Measurements from ENCODE around the gene SMIM22. TPM values are rescaled to one million over a fixed set of nuclear protein-coding genes. Genes with fewer than 3 reads are reported as not detected.
"Not testable (repeated sequence)": the region's sequence is repeated elsewhere in the genome, so short reads cannot be mapped to it uniquely, and the experiment has no call there.

Gene SMIM22
- total RNA-seq, 2 donors from 2014 or later = 361 to 457 TPM

DNA sequence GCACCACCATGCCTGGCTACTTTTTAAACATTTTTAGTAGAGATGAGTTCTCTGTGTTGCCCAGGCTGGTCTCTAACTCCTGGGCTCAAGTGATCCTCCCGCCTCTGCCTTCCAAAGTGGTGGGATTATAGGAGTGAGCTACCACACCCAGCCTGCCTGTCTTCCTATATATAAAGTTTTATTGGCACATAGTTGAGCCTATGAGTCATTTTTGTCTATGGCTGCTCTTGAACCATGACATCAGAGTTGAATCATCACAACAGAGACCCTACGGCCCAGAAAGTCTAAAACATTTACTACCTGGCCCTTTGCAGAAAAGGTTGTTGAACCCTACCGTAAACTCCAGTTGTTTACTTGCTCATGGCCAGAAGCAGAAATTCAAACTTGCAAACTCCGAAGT is 14.9 kb upstream of the SMIM22 start:
- intact Hi-C loops (cut with DNase I) = no loop called here

DNA sequence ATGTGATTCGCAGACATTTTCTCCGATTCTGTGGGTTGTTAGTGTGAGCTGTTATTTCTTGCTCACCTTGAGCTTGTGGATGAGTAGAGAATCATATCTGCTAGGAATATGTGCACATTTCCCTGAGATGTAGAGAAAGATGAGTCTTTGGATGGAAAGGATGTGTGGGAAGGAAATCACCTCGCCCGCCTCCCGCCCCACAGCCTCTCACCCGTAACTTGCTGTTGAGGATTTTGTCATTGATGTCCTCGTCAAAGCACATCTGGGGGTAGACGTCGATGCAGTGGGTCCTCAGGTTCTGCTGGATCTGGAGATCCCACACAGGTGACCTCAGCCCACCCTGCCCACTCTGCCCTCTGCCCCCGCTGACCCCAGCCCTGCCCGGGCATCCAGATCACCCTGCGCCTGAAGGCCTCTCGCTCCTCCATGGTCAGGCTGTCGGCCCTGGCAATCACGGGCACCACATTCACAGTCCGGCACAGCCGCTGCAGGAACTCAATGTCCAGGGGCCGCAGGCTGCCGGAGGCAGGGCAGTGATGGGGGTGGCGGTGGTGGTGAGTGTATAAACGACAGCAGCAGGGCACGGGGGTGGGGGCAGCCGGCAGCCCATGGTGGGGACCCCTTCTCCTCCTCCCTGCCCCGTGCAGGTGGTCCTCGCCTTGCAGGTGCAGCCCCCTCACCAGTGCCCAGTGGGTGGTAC is 11.8 kb upstream of the SMIM22 start:
- Histone ChIP-seq H3K4me1 (no peaks in the 10 kb centered on the region), H3K27ac (no peak overlapping the region), H3K4me3 (no peak overlapping the region), H3K9me3 (no peaks in the 10 kb centered on the region), H3K9ac (ENCODE audit: low read depth in 2 of 2, low read length in 2 of 2) (no peak overlapping the region), H3K36me3 (no peaks in the 10 kb centered on the region), H3K27me3 (no peaks in the 10 kb centered on the region)
- no peak for DNase-seq
- intact Hi-C loops (cut with DNase I) = no loop called here
- TF ChIP-seq, protein P1, sequence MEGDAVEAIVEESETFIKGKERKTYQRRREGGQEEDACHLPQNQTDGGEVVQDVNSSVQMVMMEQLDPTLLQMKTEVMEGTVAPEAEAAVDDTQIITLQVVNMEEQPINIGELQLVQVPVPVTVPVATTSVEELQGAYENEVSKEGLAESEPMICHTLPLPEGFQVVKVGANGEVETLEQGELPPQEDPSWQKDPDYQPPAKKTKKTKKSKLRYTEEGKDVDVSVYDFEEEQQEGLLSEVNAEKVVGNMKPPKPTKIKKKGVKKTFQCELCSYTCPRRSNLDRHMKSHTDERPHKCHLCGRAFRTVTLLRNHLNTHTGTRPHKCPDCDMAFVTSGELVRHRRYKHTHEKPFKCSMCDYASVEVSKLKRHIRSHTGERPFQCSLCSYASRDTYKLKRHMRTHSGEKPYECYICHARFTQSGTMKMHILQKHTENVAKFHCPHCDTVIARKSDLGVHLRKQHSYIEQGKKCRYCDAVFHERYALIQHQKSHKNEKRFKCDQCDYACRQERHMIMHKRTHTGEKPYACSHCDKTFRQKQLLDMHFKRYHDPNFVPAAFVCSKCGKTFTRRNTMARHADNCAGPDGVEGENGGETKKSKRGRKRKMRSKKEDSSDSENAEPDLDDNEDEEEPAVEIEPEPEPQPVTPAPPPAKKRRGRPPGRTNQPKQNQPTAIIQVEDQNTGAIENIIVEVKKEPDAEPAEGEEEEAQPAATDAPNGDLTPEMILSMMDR (IDR thresholded peaks at IDR 0.05) = no peak

More for the DNA sequence above, 14.9 kb upstream of the SMIM22 start:
- Histone ChIP-seq H3K36me3 (no peaks in the 10 kb centered on the region), H3K9me3 (no peaks in the 10 kb centered on the region), H3K4me3 (no peak overlapping the region), H3K27ac (no peak overlapping the region), H3K9ac (ENCODE audit: low read depth in 2 of 2, low read length in 2 of 2) (no peak overlapping the region), H3K4me1 (no peaks in the 10 kb centered on the region), H3K27me3 (no peaks in the 10 kb centered on the region)
- no peak for DNase-seq
- TF ChIP-seq, protein P1 (IDR thresholded peaks at IDR 0.05) = no peak

DNA sequence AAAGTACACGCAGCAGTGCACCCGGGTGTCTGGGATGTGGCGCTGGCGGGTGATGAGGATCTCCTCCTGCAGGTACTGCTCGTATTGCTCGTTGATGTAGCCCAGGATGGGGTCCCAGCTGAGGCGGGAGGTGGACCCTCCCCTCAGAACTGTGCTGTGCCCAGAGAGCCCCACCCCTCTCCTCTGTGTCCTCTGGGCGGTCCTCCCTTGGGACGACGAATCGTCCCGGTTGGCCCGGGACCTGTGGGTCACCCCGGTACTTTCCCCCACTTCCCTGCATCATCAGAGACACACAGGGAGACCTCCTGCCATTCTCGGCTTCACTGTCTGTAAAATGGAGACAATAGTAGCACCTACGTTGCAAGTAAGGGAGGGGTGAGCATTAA is 11.2 kb upstream of the SMIM22 start:
- H3K9ac ChIP-seq (ENCODE audit: low read depth in 2 of 2, low read length in 2 of 2) = no peak overlapping the region
- no peak overlapping the region for H3K4me3 ChIP-seq
- H3K27me3 ChIP-seq = no peaks in the 10 kb centered on the region
- no peaks in the 10 kb centered on the region for H3K9me3 ChIP-seq
- DNase-seq = no peak
- H3K36me3 ChIP-seq = no peaks in the 10 kb centered on the region
- intact Hi-C loops (cut with DNase I) = no loop called here
- TF ChIP-seq, protein P1 (IDR thresholded peaks at IDR 0.05) = no peak
- H3K27ac ChIP-seq = no peak overlapping the region
- H3K4me1 ChIP-seq = no peaks in the 10 kb centered on the region

DNA sequence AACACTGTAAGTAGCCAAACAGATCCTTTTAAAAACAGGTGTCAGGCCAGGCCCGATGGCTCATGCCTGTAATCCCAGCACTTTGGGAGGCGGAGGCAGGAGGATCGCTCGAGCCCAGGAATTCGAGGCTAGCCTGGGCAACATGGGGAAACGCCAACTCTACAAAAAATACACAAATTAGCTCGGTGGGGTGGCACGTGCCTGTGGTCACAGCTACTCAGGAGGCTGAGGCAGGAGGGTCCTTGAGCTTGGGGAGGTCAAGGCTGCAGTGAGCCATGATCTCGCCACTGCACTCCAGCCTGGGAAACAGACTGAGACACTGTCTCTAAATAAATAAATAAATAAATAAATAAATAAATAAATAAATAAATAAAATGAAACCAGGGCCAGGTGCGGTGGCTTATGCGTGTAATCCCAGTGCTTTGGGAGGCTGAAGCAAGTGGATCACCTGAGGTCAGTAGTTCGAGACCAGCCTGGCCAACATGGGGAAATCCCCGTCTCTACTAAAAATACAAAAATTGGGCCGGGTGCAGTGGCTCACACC is 10.7 kb upstream of the SMIM22 start:
- H3K27me3 ChIP-seq; H3K9ac ChIP-seq (ENCODE audit: low read depth in 2 of 2, low read length in 2 of 2); intact Hi-C loops (cut with DNase I); H3K36me3 ChIP-seq; H3K4me3 ChIP-seq; H3K27ac ChIP-seq; H3K4me1 ChIP-seq; H3K9me3 ChIP-seq; DNase-seq: not testable (repeated sequence)

DNA sequence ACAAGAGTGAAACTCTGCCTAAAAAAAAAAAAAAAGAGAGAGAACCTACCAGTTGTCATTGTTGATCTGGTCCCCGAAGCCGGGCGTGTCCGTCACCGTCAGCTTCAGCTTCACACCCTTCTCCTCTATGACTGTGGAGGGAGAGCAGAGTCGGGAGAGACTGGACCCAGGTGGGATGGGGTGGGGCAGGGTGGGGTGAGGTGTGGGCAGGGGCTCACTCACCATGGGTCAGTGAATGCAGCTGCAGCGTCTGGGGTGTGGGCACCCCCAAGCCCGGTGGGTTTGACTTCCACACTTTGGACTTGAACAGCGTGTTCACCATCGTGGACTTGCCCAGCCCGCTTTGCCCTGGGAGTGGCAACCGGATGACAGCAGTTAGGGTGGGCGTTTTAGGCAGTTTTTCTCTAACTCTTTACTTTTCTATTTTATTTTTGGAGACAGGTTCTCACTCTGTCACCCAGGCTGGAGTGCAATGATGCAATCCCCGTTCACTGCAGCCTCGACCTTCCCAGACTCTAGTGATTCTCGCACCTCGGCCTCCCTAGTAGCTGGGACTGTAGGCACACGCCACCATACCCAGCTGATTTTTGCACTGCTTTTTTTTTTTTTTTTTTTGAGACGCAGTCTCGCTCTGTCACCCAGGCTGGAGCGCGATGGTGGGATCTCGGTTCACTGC is 9.3 kb upstream of the SMIM22 start:
- intact Hi-C loops (cut with DNase I) = no loop called here
- no peak for DNase-seq

More for the DNA sequence above, 9.3 kb upstream of the SMIM22 start:
- Histone ChIP-seq H3K4me1 (no peaks in the 10 kb centered on the region), H3K4me3 (no peak overlapping the region), H3K27me3 (no peaks in the 10 kb centered on the region), H3K9me3 (no peaks in the 10 kb centered on the region), H3K27ac (no peak overlapping the region), H3K9ac (ENCODE audit: low read depth in 2 of 2, low read length in 2 of 2) (no peak overlapping the region), H3K36me3 (no peaks in the 10 kb centered on the region)
- TF ChIP-seq, protein P1 (IDR thresholded peaks at IDR 0.05) = no peak
